SK-N-SH treated with all-trans-retinoic acid at 6 μM for 48 hours (cell line): ENCODE measurements around the gene NR5A2.

Source experiments
- ATAC-seq: fragments of 200-7000 bp; cut with Tn5 transposase; 3 replicates; pipeline ENCODE4 v1.9.1; 2020; ENCODE audit warnings: mild to moderate bottlenecking, moderate library complexity
- ARNTL ChIP-seq: fragments of 450-650 bp; formaldehyde crosslinking; IDR thresholded peaks from 2 replicates; pipeline ENCODE4 v1.5.0; 2020; ENCODE audit warnings: low read depth, mild to moderate bottlenecking, moderate library complexity, borderline replicate concordance
- BACH2 ChIP-seq: fragments of 250-450 bp; sonication (Bioruptor Pico); IDR thresholded peaks from 2 replicates; pipeline ENCODE4 v1.9.0; 2021; ENCODE audit warnings: mild to moderate bottlenecking, borderline replicate concordance
- CREB5 ChIP-seq: fragments of 250-450 bp; sonication (Bioruptor Pico); IDR thresholded peaks from 2 replicates; pipeline ENCODE4 v1.5.1; 2020; ENCODE audit warnings: low read depth, mild to moderate bottlenecking, moderate library complexity
- CSDC2 ChIP-seq: fragments of 250-450 bp; sonication (Bioruptor Pico); IDR thresholded peaks from 2 replicates; pipeline ENCODE4 v1.5.0; 2020; ENCODE audit warnings: mild to moderate bottlenecking, moderate library complexity
- ESRRG ChIP-seq: fragments of 250-450 bp; sonication (Bioruptor Pico); IDR thresholded peaks from 2 replicates; pipeline ENCODE4 v1.6.1; 2021; ENCODE audit warnings: mild to moderate bottlenecking
- GLIS3 ChIP-seq: fragments of 250-450 bp; sonication (Bioruptor Pico); IDR thresholded peaks from 2 replicates; pipeline ENCODE4 v1.5.0; 2020; ENCODE audit warnings: mild to moderate bottlenecking, moderate library complexity
- ISL1 ChIP-seq: fragments of 250-450 bp; sonication (Bioruptor Pico); IDR thresholded peaks from 2 replicates; pipeline ENCODE4 v2.1.2; 2022; ENCODE audit warnings: mild to moderate bottlenecking, moderate library complexity
- OSR1 ChIP-seq: fragments of 250-450 bp; sonication (Bioruptor Pico); IDR thresholded peaks from 2 replicates; pipeline ENCODE4 v1.8.0; 2022; ENCODE audit warnings: moderate library complexity, mild to moderate bottlenecking, inconsistent platforms
- PATZ1 ChIP-seq: fragments of 250-450 bp; sonication (Bioruptor Pico); IDR thresholded peaks from 2 replicates; pipeline ENCODE4 v1.8.0; 2020; ENCODE audit warnings: mild to moderate bottlenecking, moderate library complexity, borderline replicate concordance
- POU6F1 ChIP-seq: fragments of 250-450 bp; sonication (Bioruptor Pico); IDR thresholded peaks from 2 replicates; pipeline ENCODE4 v1.8.0; 2021; ENCODE audit warnings: low read depth, mild to moderate bottlenecking, moderate library complexity, borderline replicate concordance
- PPARA ChIP-seq: fragments of 250-450 bp; sonication (Bioruptor Pico); IDR thresholded peaks from 2 replicates; pipeline ENCODE4 v1.5.0; 2020; ENCODE audit warnings: mild to moderate bottlenecking, borderline replicate concordance
- RARB ChIP-seq: fragments of 250-450 bp; sonication (Bioruptor Pico); IDR thresholded peaks from 2 replicates; pipeline ENCODE4 v1.8.0; 2021; ENCODE audit warnings: mild to moderate bottlenecking, moderate library complexity
- SNAI2 ChIP-seq: fragments of 250-450 bp; sonication (Bioruptor Pico); IDR thresholded peaks from 2 replicates; pipeline ENCODE4 v1.5.0; 2020; ENCODE audit warnings: mild to moderate bottlenecking, moderate library complexity
- TCF4 ChIP-seq: fragments of 250-450 bp; sonication (Bioruptor Pico); IDR thresholded peaks from 2 replicates; pipeline ENCODE4 v1.8.0; 2021; ENCODE audit warnings: mild to moderate bottlenecking, moderate library complexity, borderline replicate concordance
- TOX ChIP-seq: fragments of 250-450 bp; sonication (Bioruptor Pico); IDR thresholded peaks from 2 replicates; pipeline ENCODE4 v1.8.0; 2021; ENCODE audit warnings: mild to moderate bottlenecking, moderate library complexity, borderline replicate concordance
- ZC3H10 ChIP-seq: fragments of 250-450 bp; sonication (Bioruptor Pico); IDR thresholded peaks from 2 replicates; pipeline ENCODE4 v1.5.1; 2021; ENCODE audit warnings: mild to moderate bottlenecking, moderate library complexity
- ZFP3 ChIP-seq: fragments of 250-450 bp; sonication (Bioruptor Pico); IDR thresholded peaks from 2 replicates; pipeline ENCODE4 v1.5.0; 2020; ENCODE audit warnings: mild to moderate bottlenecking, moderate library complexity
- ZFP30 ChIP-seq: fragments of 450-650 bp; formaldehyde crosslinking; IDR thresholded peaks from 2 replicates; pipeline ENCODE4 v1.5.0; 2022; ENCODE audit warnings: mild to moderate bottlenecking, moderate library complexity
- ZNF565 ChIP-seq: fragments of 450-650 bp; formaldehyde crosslinking; conservative IDR thresholded peaks from 2 replicates; pipeline ENCODE4 v1.5.0; 2020; ENCODE audit warnings: low read depth, mild to moderate bottlenecking, moderate library complexity
- ZNF70 ChIP-seq: fragments of 450-650 bp; formaldehyde crosslinking; IDR thresholded peaks from 2 replicates; pipeline ENCODE4 v1.5.0; 2020; ENCODE audit warnings: mild to moderate bottlenecking, moderate library complexity
- ZNF8 ChIP-seq: fragments of 450-650 bp; formaldehyde crosslinking; IDR thresholded peaks from 2 replicates; pipeline ENCODE4 v1.5.0; 2020; ENCODE audit warnings: mild to moderate bottlenecking, moderate library complexity
- TF ChIP-seq, protein P1 (sequence below): fragments of 250-450 bp; sonication (Bioruptor Pico); IDR thresholded peaks from 2 replicates; pipeline ENCODE4 v1.5.0; 2020; ENCODE audit warnings: mild to moderate bottlenecking, moderate library complexity
- TF ChIP-seq, protein P2 (sequence below): fragments of 250-450 bp; sonication (Bioruptor Pico); IDR thresholded peaks from 2 replicates; pipeline ENCODE4 v1.5.1; 2021; ENCODE audit warnings: mild to moderate bottlenecking, moderate library complexity

Gene NR5A2

GRCh38 chr1:200181861-200182260, 154.4 kb downstream of the NR5A2 start:
- no peak for ATAC-seq
- TF ChIP-seq ZFP30 (CRISPR knock-in tag) (no peak), RARB (CRISPR knock-in tag) (no peak), ZNF8 (CRISPR knock-in tag) (no peak), SNAI2 (CRISPR knock-in tag) (no peak), TCF4 (CRISPR knock-in tag) (no peak), ARNTL (CRISPR knock-in tag) (no peak), ISL1 (no peak), OSR1 (no peak)

- no peak for TF ChIP-seq TCF4 (CRISPR knock-in tag)
- no peak for TF ChIP-seq ZC3H10 (CRISPR knock-in tag)
- TF ChIP-seq ZNF70 (CRISPR knock-in tag), result no peak
- TF ChIP-seq ZNF565 (CRISPR knock-in tag), result no peak
- TF ChIP-seq CREB5, result no peak
- TF ChIP-seq TOX (CRISPR knock-in tag), result no peak
- TF ChIP-seq POU6F1 (CRISPR knock-in tag), result no peak
- no peak for TF ChIP-seq PPARA (CRISPR knock-in tag)
- TF ChIP-seq ISL1, result no peak
- TF ChIP-seq SNAI2 (CRISPR knock-in tag), result no peak
- TF ChIP-seq GLIS3 (CRISPR knock-in tag), result no peak
- TF ChIP-seq PATZ1 (CRISPR knock-in tag), result no peak
- no peak for TF ChIP-seq CSDC2 (CRISPR knock-in tag)
- no peak for ATAC-seq
Observed at GRCh38 chr1:200182701-200183100, 155.2 kb downstream of the NR5A2 start.

DNA sequence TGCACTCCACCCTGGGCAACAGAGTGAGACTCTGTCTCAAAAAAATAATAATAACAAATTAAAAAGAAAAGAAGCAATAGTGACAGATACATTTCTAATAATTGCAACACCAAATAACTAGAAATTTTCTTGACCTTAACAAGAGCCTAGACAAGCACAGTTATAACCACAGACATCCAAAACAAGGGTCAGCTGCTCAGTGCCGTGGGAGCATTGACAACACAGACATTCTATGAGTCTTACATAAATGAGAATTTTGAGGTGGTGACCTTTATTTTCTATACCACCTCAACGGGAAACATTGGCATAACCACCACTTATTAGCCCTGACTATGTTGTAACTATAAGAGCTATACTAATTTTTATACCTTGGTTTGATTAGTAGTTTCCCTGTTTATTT, 156.1 kb downstream of the NR5A2 start:
- ATAC-seq, result no peak
- TF ChIP-seq, protein P1, sequence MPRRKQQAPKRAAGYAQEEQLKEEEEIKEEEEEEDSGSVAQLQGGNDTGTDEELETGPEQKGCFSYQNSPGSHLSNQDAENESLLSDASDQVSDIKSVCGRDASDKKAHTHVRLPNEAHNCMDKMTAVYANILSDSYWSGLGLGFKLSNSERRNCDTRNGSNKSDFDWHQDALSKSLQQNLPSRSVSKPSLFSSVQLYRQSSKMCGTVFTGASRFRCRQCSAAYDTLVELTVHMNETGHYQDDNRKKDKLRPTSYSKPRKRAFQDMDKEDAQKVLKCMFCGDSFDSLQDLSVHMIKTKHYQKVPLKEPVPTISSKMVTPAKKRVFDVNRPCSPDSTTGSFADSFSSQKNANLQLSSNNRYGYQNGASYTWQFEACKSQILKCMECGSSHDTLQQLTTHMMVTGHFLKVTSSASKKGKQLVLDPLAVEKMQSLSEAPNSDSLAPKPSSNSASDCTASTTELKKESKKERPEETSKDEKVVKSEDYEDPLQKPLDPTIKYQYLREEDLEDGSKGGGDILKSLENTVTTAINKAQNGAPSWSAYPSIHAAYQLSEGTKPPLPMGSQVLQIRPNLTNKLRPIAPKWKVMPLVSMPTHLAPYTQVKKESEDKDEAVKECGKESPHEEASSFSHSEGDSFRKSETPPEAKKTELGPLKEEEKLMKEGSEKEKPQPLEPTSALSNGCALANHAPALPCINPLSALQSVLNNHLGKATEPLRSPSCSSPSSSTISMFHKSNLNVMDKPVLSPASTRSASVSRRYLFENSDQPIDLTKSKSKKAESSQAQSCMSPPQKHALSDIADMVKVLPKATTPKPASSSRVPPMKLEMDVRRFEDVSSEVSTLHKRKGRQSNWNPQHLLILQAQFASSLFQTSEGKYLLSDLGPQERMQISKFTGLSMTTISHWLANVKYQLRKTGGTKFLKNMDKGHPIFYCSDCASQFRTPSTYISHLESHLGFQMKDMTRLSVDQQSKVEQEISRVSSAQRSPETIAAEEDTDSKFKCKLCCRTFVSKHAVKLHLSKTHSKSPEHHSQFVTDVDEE (CRISPR knock-in tag), result no peak
- no peak for TF ChIP-seq TCF4 (CRISPR knock-in tag)
- TF ChIP-seq ZFP30 (CRISPR knock-in tag), result no peak
- no peak for TF ChIP-seq ESRRG (CRISPR knock-in tag)
- TF ChIP-seq ZFP3 (CRISPR knock-in tag), result no peak
- no peak for TF ChIP-seq ZNF565 (CRISPR knock-in tag)
- TF ChIP-seq ARNTL (CRISPR knock-in tag), result no peak
- no peak for TF ChIP-seq BACH2
- TF ChIP-seq GLIS3 (CRISPR knock-in tag), result no peak
- TF ChIP-seq CSDC2 (CRISPR knock-in tag), result no peak
- no peak for TF ChIP-seq ZNF70 (CRISPR knock-in tag)
- TF ChIP-seq PPARA (CRISPR knock-in tag), result no peak
- no peak for TF ChIP-seq PATZ1 (CRISPR knock-in tag)
- TF ChIP-seq, protein P2, sequence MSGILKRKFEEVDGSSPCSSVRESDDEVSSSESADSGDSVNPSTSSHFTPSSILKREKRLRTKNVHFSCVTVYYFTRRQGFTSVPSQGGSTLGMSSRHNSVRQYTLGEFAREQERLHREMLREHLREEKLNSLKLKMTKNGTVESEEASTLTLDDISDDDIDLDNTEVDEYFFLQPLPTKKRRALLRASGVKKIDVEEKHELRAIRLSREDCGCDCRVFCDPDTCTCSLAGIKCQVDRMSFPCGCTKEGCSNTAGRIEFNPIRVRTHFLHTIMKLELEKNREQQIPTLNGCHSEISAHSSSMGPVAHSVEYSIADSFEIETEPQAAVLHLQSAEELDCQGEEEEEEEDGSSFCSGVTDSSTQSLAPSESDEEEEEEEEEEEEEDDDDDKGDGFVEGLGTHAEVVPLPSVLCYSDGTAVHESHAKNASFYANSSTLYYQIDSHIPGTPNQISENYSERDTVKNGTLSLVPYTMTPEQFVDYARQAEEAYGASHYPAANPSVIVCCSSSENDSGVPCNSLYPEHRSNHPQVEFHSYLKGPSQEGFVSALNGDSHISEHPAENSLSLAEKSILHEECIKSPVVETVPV, result no peak
- no peak for TF ChIP-seq TOX (CRISPR knock-in tag)
- no peak for TF ChIP-seq RARB (CRISPR knock-in tag)
- TF ChIP-seq ZC3H10 (CRISPR knock-in tag), result no peak
